ENCODE results near the gene SALL4. TPM values are rescaled to one million over a fixed set of nuclear protein-coding genes. Genes with fewer than 3 reads are reported as not detected.
"Not testable (repeated sequence)": the region's sequence is repeated elsewhere in the genome, so short reads cannot be mapped to it uniquely, and the experiment has no call there.

The SALL4 gene
- polyA plus RNA-seq, 1 donor: 9.0 TPM

DNA sequence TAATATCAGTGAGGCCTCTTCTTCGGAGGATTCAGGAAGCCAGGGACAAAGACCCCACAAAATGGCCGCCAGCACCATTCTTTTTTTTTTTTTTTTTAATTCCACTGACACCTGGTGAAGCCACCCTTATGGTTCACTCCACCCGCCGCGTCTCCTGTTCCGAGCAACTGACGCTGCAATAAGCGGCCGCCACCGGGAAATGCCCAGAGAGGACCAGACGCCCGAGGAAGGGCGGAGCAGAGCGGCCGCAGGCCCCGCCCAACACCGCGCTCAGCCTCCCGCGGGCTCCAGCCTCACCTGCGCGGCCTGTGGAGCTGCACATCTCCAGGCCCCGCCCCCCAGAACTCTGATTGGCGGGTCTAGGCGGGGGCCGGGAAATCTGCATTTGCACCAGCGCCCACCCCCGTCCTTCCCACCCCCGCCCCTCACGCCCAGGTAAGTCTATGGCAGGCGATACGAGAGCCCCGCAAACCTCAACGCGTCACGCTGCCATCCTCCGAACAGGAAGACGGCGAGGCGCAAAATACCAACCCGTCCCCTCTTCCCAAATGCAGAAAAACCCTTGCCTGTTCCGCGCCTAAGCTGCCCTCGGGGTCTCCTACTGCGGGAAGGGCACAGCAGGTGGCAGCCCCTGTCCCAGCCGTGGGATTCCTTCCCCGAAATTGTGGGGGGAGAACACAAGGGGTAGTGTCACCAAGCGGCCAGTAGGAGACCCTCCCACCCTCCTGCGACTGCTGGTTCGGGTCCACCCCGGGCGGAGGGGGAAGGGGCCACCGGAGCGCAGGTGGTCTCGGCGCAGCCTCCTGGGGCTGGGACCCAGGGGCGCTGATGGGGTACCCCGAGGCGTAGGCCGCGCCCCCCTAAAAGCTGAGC lies 35.1 kb downstream of the SALL4 start:
- H3K9me3 ChIP-seq (ENCODE audit: control insufficient read depth, low read depth, low read length): no peaks in the 10 kb centered on the region
- peak overlapping the region; percentile 96 for H3K27ac ChIP-seq (ENCODE audit: low read length)
- WGBS (ENCODE audit: insufficient coverage, low lambda C conversion rate): 8% methylated on average over 2 of the region's 61 CpGs
- DNase-seq: peak; percentile 90 to 96
- peak overlapping the region; percentile 99 for H3K4me3 ChIP-seq (ENCODE audit: low read length)
- peaks cover 2% of the 10 kb centered on the region for H3K4me1 ChIP-seq (ENCODE audit: control insufficient read depth, insufficient read depth, low read length)
- H3K36me3 ChIP-seq (ENCODE audit: control insufficient read depth, insufficient read depth, low read length): no peaks in the 10 kb centered on the region
- H3K27me3 ChIP-seq (ENCODE audit: control insufficient read depth, insufficient read depth, low read length): no peaks in the 10 kb centered on the region

DNA sequence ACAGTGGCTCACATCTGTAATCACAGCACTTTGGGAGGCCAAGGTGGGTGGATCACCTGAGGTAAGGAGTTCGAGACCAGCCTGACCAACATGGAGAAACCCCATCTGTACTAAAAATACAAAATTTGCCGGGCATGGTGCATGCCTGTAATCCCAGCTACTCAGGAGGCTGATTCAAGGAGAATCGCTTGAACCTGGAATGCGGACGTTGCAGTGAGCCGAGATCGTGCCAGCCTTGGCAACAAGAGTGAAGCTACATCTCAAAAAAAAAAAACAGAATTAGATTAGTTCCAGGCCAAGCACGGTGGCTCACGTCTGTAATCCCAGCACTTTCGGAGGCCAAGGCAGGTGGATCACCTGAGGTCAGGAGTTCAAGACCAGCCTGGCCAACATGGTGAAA lies 36.9 kb downstream of the SALL4 start:
- not testable (repeated sequence) for H3K36me3 ChIP-seq (ENCODE audit: control insufficient read depth, insufficient read depth, low read length); H3K27me3 ChIP-seq (ENCODE audit: control insufficient read depth, insufficient read depth, low read length); H3K4me3 ChIP-seq (ENCODE audit: low read length); H3K4me1 ChIP-seq (ENCODE audit: control insufficient read depth, insufficient read depth, low read length); H3K27ac ChIP-seq (ENCODE audit: low read length); DNase-seq
- no CpG with 5 or more reads among the region's 10 CpGs for WGBS (ENCODE audit: insufficient coverage, low lambda C conversion rate)
- peaks cover 10% of the 10 kb centered on the region for H3K9me3 ChIP-seq (ENCODE audit: control insufficient read depth, low read depth, low read length)

DNA sequence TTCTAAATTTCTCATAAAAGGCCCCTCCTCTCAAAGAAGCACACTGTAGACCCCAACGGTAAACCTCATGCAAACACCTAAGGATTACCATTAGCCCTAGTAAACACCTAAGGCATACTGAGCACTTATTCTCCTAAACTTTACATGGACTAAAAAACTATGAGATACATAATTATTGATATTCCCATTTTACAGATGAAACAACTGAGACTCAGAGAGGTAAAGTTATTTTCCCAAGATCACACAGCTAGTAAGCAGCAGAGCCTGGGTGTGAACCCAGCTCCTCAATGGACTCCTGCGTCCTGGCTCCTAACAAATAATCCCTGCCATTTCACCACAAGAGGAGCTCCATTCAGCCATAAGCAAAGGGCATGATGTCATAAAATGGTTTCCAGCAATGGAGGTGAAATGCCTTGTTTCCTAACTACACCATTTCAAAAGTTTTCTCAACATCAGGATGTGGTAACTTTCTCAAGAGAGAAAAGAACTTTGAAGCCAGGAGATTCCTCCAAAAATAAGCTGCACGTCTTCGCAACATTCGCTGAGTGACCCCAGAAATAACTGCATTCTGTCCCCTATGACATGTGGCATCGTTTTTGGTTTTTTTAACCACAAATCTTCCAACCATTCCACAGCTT lies 38.2 kb downstream of the SALL4 start:
- Histone ChIP-seq H3K27me3 (ENCODE audit: control insufficient read depth, insufficient read depth, low read length) (no peaks in the 10 kb centered on the region), H3K36me3 (ENCODE audit: control insufficient read depth, insufficient read depth, low read length) (no peaks in the 10 kb centered on the region), H3K4me1 (ENCODE audit: control insufficient read depth, insufficient read depth, low read length) (peaks cover 7% of the 10 kb centered on the region), H3K9me3 (ENCODE audit: control insufficient read depth, low read depth, low read length) (peaks cover 10% of the 10 kb centered on the region), H3K27ac (ENCODE audit: low read length) (no peak overlapping the region), H3K4me3 (ENCODE audit: low read length) (no peak overlapping the region)
- DNase-seq: no peak
- WGBS (ENCODE audit: insufficient coverage, low lambda C conversion rate): no CpG with 5 or more reads among the region's 6 CpGs

DNA sequence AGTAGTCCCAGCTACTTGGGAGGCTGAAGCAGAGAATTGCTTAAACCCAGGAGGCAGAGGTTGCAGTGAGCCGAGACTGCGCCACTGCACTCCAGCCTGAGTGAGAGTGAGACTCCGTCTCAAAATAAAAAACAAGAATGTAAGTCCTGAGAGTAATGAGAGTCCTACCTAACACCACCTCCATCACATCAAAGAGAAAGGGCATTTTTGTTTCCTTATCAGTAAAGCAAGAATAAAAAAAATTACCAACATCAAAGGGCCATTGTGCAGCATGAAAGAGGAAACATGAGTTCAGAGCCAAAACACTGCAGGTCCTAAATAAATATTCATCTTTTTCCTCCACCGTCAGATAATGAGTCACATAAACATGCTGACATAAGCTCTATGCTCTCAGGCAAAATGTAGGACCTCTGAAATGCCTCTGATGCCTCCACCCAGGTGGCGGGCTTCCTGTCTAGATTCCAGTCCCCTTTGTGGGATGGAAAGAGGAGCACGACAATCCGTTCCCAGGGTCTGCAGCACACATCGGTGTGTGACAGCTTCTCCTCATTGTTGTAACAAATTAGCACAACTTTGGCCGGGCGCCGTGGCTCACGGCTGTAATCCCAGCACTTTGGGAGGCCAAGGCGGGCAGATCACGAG lies 41.3 kb downstream of the SALL4 start:
- no CpG with 5 or more reads among the region's 14 CpGs for WGBS (ENCODE audit: insufficient coverage, low lambda C conversion rate)
- Histone ChIP-seq H3K36me3 (ENCODE audit: control insufficient read depth, insufficient read depth, low read length) (no peaks in the 10 kb centered on the region), H3K27ac (ENCODE audit: low read length) (peak overlapping the region; percentile 65), H3K4me3 (ENCODE audit: low read length) (no peak overlapping the region), H3K27me3 (ENCODE audit: control insufficient read depth, insufficient read depth, low read length) (no peaks in the 10 kb centered on the region), H3K9me3 (ENCODE audit: control insufficient read depth, low read depth, low read length) (peaks cover 15% of the 10 kb centered on the region), H3K4me1 (ENCODE audit: control insufficient read depth, insufficient read depth, low read length) (peaks cover 28% of the 10 kb centered on the region)
- DNase-seq: peak in 1 of 2 donors; percentile 63

GRCh38 chr20:51759769-51760510 lies 42.4 kb downstream of the SALL4 start:
- no peaks in the 10 kb centered on the region for H3K36me3 ChIP-seq (ENCODE audit: control insufficient read depth, insufficient read depth, low read length)
- H3K27ac ChIP-seq (ENCODE audit: low read length): no peak overlapping the region
- no peak overlapping the region for H3K4me3 ChIP-seq (ENCODE audit: low read length)
- 67% methylated on average over 3 of the region's 14 CpGs for WGBS (ENCODE audit: insufficient coverage, low lambda C conversion rate)
- H3K4me1 ChIP-seq (ENCODE audit: control insufficient read depth, insufficient read depth, low read length): peaks cover 28% of the 10 kb centered on the region
- H3K27me3 ChIP-seq (ENCODE audit: control insufficient read depth, insufficient read depth, low read length): no peaks in the 10 kb centered on the region
- H3K9me3 ChIP-seq (ENCODE audit: control insufficient read depth, low read depth, low read length): peaks cover 15% of the 10 kb centered on the region
- no peak for DNase-seq

GRCh38 chr20:51758978-51759544 lies 43.3 kb downstream of the SALL4 start:
- Histone ChIP-seq H3K27me3 (ENCODE audit: control insufficient read depth, insufficient read depth, low read length) (no peaks in the 10 kb centered on the region), H3K4me1 (ENCODE audit: control insufficient read depth, insufficient read depth, low read length) (peaks cover 28% of the 10 kb centered on the region), H3K4me3 (ENCODE audit: low read length) (no peak overlapping the region), H3K27ac (ENCODE audit: low read length) (peak overlapping the region; percentile 80), H3K36me3 (ENCODE audit: control insufficient read depth, insufficient read depth, low read length) (no peaks in the 10 kb centered on the region), H3K9me3 (ENCODE audit: control insufficient read depth, low read depth, low read length) (peaks cover 15% of the 10 kb centered on the region)
- DNase-seq: no peak
- no CpG with 5 or more reads among the region's 12 CpGs for WGBS (ENCODE audit: insufficient coverage, low lambda C conversion rate)

- 93% methylated on average over 3 of the region's 10 CpGs for WGBS (ENCODE audit: insufficient coverage, low lambda C conversion rate)
- H3K27ac ChIP-seq (ENCODE audit: low read length): peak overlapping the region; percentile 80
Measured at GRCh38 chr20:51757226-51757625, 45.1 kb downstream of the SALL4 start.

DNA sequence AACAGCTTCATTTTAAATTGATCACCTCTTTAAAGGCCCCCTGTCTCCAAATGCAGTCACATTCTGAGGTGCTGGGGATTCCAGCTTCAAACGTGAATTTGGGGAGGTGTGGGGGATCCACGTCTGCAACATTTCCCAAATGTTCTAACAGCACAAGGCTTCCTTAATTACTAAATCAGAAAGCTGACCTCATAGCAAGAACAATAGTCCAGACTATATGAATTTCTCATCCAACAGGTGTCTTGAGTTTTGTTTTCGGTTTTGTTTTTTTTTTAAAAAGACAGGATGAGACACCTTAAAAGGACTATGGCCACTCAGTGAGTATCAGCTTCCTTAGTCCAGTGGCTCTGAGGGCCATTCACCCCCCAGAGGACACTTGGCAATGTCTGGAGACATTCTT lies 45.7 kb downstream of the SALL4 start:
- Histone ChIP-seq H3K9me3 (ENCODE audit: control insufficient read depth, low read depth, low read length) (peaks cover 10% of the 10 kb centered on the region), H3K27me3 (ENCODE audit: control insufficient read depth, insufficient read depth, low read length) (no peaks in the 10 kb centered on the region), H3K27ac (ENCODE audit: low read length) (peak overlapping the region; percentile 80), H3K4me1 (ENCODE audit: control insufficient read depth, insufficient read depth, low read length) (peaks cover 32% of the 10 kb centered on the region), H3K4me3 (ENCODE audit: low read length) (no peak overlapping the region), H3K36me3 (ENCODE audit: control insufficient read depth, insufficient read depth, low read length) (no peaks in the 10 kb centered on the region)
- DNase-seq: no peak
- WGBS (ENCODE audit: insufficient coverage, low lambda C conversion rate): no CpG with 5 or more reads among the region's 3 CpGs

More at GRCh38 chr20:51757226-51757625, 45.1 kb downstream of the SALL4 start:
- peaks cover 32% of the 10 kb centered on the region for H3K4me1 ChIP-seq (ENCODE audit: control insufficient read depth, insufficient read depth, low read length)
- H3K9me3 ChIP-seq (ENCODE audit: control insufficient read depth, low read depth, low read length): peaks cover 15% of the 10 kb centered on the region
- no peaks in the 10 kb centered on the region for H3K27me3 ChIP-seq (ENCODE audit: control insufficient read depth, insufficient read depth, low read length)
- no peak overlapping the region for H3K4me3 ChIP-seq (ENCODE audit: low read length)
- no peaks in the 10 kb centered on the region for H3K36me3 ChIP-seq (ENCODE audit: control insufficient read depth, insufficient read depth, low read length)
- DNase-seq: no peak

DNA sequence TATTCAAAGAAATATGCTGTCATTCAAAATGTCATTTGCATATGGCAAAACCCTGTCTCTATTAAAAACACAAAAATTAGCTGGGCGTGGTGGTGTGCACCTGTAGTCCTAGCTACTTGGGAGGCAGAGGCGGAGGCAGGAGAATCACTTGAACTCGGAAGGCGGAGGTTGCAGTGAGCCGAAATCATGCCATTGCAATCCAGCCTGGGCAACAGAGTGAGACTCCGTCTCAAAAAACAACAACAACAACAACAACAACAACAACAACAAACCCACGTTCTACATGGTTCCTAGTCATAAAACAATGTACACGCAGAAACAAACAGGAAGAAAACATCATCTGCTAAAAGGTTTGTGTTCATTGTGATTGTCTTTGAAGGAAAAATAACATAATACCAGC lies 49.1 kb downstream of the SALL4 start:
- DNase-seq; H3K36me3 ChIP-seq (ENCODE audit: control insufficient read depth, insufficient read depth, low read length); H3K4me3 ChIP-seq (ENCODE audit: low read length); H3K9me3 ChIP-seq (ENCODE audit: control insufficient read depth, low read depth, low read length); H3K27ac ChIP-seq (ENCODE audit: low read length); H3K27me3 ChIP-seq (ENCODE audit: control insufficient read depth, insufficient read depth, low read length): not testable (repeated sequence)
- H3K4me1 ChIP-seq (ENCODE audit: control insufficient read depth, insufficient read depth, low read length): peaks cover 35% of the 10 kb centered on the region
- 100% methylated on average over 2 of the region's 8 CpGs for WGBS (ENCODE audit: insufficient coverage, low lambda C conversion rate)

Data from large intestine (tissue), 3 donors.